ENCODE data around the gene NCOR1. TPM values are rescaled to one million over a fixed set of nuclear protein-coding genes. Genes with fewer than 3 reads are reported as not detected.
"Not testable (repeated sequence)": the region's sequence is repeated elsewhere in the genome, so short reads cannot be mapped to it uniquely, and the experiment has no call there.

Gene NCOR1
- total RNA-seq, 1 donor from 2014 or later, result 85.0 TPM

GRCh38 chr17:16215002-16215272 lies 397 bp downstream of the NCOR1 start:
- no peak for DNase-seq (ENCODE audit: low spot score)

GRCh38 chr17:16214190-16215001 lies 938 bp downstream of the NCOR1 start:
- no peak for DNase-seq (ENCODE audit: low spot score)

GRCh38 chr17:16212793-16213192 lies 2.5 kb downstream of the NCOR1 start:
- DNase-seq (ENCODE audit: low spot score), result no peak

- DNase-seq (ENCODE audit: low spot score), result no peak
Observed at GRCh38 chr17:16211590-16211989, 3.7 kb downstream of the NCOR1 start.

GRCh38 chr17:16204763-16205162 lies 10.6 kb downstream of the NCOR1 start:
- DNase-seq (ENCODE audit: low spot score), result not testable (repeated sequence)

- not testable (repeated sequence) for DNase-seq (ENCODE audit: low spot score)
Observed at GRCh38 chr17:16202554-16203500, 12.5 kb downstream of the NCOR1 start.

- DNase-seq (ENCODE audit: low spot score), result not testable (repeated sequence)
Observed at GRCh38 chr17:16201693-16202131, 13.6 kb downstream of the NCOR1 start.

- DNase-seq (ENCODE audit: low spot score), result no peak
Observed at GRCh38 chr17:16199093-16199492, 16.2 kb downstream of the NCOR1 start.

GRCh38 chr17:16197276-16197675 lies 18.1 kb downstream of the NCOR1 start:
- DNase-seq (ENCODE audit: low spot score), result no peak

- DNase-seq (ENCODE audit: low spot score), result not testable (repeated sequence)
Observed at GRCh38 chr17:16194307-16194835, 21.0 kb downstream of the NCOR1 start.

- DNase-seq (ENCODE audit: low spot score), result no peak
Observed at GRCh38 chr17:16191604-16192003, 23.7 kb downstream of the NCOR1 start.

- no peak for DNase-seq (ENCODE audit: low spot score)
Observed at GRCh38 chr17:16190703-16191360, 24.5 kb downstream of the NCOR1 start.

- DNase-seq (ENCODE audit: low spot score), result no peak
Observed at GRCh38 chr17:16189791-16190348, 25.5 kb downstream of the NCOR1 start.

GRCh38 chr17:16187642-16188041 lies 27.7 kb downstream of the NCOR1 start:
- DNase-seq (ENCODE audit: low spot score), result no peak

GRCh38 chr17:16181581-16181980 lies 33.8 kb downstream of the NCOR1 start:
- no peak for DNase-seq (ENCODE audit: low spot score)

GRCh38 chr17:16178836-16179235 lies 36.5 kb downstream of the NCOR1 start:
- no peak for DNase-seq (ENCODE audit: low spot score)

- DNase-seq (ENCODE audit: low spot score), result no peak
Observed at GRCh38 chr17:16171613-16172012, 43.7 kb downstream of the NCOR1 start.

- not testable (repeated sequence) for DNase-seq (ENCODE audit: low spot score)
Observed at GRCh38 chr17:16166766-16167165, 48.6 kb downstream of the NCOR1 start.

GRCh38 chr17:16158714-16159113 lies 56.6 kb downstream of the NCOR1 start:
- peak; percentile 76 for DNase-seq (ENCODE audit: low spot score)

GRCh38 chr17:16155536-16155935 lies 59.8 kb downstream of the NCOR1 start:
- DNase-seq (ENCODE audit: low spot score), result no peak

- DNase-seq (ENCODE audit: low spot score), result not testable (repeated sequence)
Observed at GRCh38 chr17:16152326-16152725, 63.0 kb downstream of the NCOR1 start.

All from umbilical cord (tissue), 2 donors.